HG03139 (cell line): Measurements from ENCODE around the gene MAST4.

ENCODE experiments used
- ATAC-seq: cut with Tn5 transposase; IDR thresholded peaks from one replicate; pipeline ENCODE4 v1.9.1; 2021; ENCODE audit not compliant: unreplicated experiment

Gene MAST4

DNA sequence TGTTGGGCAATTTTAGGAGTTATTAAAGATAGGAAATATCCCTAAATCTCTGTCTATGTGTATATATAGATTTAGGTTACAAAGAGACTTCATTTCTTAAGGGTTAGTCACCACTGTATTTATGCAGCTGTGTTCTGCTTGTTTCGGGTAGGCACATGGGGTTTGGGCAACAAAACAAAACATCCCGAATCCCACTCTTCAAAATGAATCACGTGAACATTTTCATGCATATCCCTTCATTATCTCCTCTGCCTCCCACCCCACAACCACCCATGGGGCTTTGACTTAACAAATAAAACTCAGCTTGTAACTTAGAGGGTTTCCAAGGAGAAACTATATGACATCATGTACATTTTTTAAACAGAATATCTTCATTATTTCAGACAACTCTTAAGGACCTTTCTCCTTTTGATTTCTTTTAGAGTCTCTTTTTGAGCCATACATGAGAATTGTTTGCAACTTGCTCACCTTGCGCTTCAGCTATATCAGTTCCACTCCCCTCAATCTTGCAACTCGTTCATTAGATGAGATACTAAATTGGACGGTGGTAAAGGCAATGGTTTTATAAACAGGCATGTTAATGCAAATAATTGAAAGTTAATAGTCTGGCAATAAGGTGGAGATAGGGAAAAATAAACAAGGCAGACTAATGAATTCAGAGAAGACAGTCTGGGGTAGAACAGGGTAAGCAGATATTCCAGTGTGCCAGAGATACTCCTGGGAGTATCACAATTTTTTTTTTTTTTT is 463.7 kb downstream of the MAST4 start:
- no peak for ATAC-seq

- ATAC-seq, result no peak
Observed at GRCh38 chr5:67061511-67061910, 465.3 kb downstream of the MAST4 start.

- no peak for ATAC-seq
Observed at GRCh38 chr5:67063055-67063454, 466.9 kb downstream of the MAST4 start.

DNA sequence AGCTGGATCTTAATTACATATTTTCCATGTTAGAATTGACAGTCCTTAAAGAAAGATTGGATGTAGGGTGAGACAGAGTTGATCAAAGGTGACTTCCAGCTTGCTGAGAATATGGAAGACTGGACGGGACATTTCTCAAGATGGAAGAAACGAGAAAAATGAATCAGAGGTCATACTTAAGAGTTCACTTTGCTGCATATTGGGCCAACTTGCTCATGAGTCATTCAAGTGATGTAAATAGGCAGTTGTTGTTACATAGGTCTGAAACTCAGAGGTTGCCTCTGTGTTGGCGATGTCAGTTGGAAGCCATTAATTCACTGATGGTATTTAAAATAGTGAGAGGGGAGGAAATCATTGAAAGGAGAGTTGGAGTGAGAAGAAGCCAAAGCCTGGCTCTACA is 467.6 kb downstream of the MAST4 start:
- no peak for ATAC-seq

DNA sequence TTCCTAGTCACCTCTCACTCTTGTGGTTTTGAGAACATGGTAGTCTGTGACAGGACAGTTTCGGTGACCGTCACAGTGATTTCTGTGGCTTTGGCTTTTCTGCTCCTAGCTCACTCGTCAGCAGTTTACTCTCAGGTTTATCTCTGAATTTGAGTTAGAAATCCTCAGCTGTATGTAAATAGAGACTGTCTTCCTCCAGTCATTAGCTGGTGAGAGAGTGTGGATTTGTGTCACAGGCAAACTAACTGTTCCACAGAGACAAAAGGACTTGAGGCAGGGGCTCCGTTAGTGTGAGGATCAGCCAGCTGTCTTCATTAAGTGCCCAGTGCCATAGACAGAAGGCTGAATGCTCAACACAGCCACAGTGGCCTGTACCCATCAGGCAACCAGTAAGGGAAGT is 469.0 kb downstream of the MAST4 start:
- no peak for ATAC-seq

DNA sequence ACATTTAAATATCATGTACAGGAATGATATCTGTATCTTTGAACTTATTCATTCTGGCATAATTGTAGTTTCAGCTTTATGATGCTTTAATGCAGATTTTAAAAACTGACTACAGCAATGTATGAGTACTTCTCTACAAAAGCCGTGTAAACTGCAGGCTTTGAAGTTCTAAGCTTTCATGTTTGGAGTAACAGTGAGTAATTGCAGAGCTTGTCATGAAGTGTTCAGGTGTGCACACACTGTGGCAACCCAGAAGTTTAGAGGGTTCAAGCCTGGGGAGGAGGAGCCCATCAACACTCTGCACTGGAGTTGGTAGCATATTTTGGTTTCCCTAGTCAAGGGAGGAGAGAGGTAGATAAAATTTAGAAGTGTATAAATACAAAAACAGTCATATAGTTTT is 469.5 kb downstream of the MAST4 start:
- ATAC-seq, result no peak

GRCh38 chr5:67066815-67067214 is 470.6 kb downstream of the MAST4 start:
- ATAC-seq, result no peak

GRCh38 chr5:67073045-67073680 is 477.0 kb downstream of the MAST4 start:
- ATAC-seq, result no peak

DNA sequence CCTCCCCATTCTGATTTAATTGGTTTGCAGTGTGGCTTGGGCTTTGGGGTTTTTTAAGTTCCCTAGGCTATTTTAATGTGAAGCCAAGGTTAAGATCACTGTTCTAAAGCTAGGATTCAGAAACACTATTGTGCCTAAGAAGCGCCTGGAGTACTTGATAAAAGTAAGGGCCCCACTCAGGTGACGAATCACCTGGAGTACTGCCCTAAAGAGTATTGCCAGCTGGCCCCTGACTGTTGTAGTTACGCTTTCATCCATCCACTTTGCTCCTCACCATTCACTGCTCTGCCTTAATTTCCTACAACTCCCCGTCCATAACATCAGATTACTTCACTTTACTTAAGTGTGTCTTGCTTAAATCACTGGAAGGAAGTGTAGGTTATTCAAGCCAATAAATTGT is 481.1 kb downstream of the MAST4 start:
- no peak for ATAC-seq

- ATAC-seq, result no peak
Observed at GRCh38 chr5:67081261-67081660, 485.1 kb downstream of the MAST4 start.

DNA sequence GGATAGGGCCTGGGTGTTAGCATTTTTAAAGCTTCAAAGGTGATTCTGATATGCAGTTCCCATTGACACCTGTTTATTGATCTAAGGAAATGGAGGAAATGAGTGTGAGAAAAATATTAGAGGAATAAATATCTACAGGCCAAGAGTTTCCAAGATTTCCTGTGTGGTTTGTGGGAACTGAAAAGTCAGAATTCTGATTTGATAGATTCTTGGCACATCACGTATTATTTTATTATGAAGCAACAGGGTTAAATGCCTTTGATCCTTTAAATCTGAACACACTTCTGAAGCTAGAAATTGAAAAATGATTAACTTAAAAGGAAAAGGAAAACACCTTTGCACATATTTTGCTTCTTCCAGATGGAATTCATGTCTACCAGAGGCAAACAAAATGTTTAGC is 486.7 kb downstream of the MAST4 start:
- ATAC-seq, result no peak

GRCh38 chr5:67085616-67086015 is 489.4 kb downstream of the MAST4 start:
- no peak for ATAC-seq

DNA sequence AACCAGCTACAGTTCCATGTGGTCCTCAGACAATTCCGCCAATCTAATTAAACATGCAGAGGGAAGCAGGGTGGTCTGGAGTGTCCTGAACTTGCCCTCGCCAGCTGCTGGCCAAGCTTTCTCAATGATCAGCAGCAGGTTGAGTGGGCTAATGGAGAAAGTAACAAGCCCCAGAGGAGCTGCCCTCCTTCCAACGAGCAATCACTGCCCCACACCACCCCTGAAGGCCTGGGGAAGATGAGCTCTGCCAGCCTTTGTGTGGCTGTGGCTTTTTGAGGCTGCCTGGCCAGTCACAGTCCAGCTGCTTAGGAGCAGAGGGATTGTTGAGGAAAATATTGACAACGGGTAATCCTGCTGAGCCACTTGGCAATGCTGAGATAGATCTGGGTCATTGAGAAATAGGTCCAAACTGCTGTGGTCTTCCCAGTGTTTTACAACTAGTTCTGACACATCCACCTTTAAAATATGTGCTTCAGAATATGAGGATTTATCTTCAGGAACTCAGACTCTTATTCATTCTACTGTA is 493.1 kb downstream of the MAST4 start:
- ATAC-seq, result no peak

DNA sequence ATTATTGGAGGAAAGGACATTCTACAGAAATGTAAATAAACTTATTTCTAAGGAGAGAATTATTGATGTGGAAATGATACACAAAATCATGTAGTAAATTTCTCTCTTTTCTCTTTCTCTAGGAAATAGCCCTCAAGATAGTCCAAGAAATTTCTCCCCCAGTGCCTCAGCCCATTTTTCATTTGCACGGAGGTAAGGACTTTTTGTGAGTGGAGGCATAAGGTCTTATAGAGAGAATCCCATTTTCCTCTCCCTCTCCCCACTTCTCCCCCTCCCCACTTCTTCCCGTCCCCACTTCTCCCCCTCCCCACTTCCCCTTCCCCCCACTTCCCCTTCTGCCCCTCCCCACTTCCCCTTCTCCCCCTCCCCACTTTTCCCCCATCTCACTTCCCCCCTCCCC is 493.8 kb downstream of the MAST4 start:
- no peak for ATAC-seq

DNA sequence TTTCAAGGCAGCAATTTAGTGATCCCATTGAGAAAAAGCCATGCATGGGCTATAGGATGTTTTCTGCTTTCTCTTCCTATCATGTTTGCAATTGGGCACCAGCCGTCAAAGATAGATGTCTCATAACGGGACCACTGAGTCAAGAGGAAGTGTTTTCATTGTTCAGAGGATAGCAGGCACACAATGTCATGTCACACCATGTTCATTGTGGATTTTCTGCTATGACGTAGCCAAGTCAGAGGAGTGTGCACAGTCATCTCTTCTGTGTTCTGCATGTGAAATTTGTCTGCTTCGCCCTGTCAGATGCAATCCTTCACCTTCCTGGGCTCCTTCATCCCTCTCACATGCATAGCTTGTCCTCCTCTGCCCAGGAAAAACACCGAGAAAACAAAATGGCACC is 494.4 kb downstream of the MAST4 start:
- ATAC-seq, result no peak

- no peak for ATAC-seq
Observed at GRCh38 chr5:67092535-67092934, 496.3 kb downstream of the MAST4 start.

GRCh38 chr5:67093279-67093678 is 497.1 kb downstream of the MAST4 start:
- ATAC-seq, result no peak

DNA sequence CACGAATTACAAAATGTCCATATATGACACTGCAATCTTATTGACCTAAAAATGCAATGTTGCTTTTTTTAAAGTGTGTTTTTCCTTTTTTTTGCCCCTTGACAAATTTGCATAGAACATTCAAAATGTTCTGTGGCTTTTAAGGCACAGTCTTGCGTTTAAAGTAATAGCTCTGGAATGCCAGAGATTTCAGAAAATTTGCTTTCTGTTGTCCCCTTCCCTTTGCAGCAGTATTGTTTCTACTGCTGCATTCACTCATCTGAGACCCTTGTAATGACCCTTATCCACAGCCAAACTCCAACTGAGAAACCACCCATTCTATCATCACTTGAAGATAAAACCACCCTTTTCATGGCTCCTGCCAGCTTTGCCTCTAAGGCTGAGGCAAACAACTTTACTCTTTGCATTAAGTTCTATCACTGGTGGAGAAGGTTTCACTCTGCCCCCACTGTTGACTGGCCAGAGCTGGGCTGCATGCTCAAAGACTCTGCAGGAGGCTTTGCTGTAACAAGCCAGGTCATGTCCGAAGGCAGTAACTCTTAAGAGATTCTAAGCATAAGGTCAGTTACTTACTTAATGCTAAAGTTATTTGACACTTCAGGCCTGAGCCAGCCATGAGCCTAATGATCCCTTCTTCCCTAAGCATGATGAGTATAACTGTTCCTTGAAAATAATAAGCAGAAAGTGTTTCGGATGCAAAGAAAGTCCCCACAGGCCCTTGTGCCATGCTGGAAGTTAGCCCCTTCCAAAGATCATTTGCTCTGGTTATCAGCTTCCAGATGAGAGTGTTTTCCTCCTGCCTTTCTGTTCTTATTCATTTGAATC is 498.5 kb downstream of the MAST4 start:
- ATAC-seq, result no peak

GRCh38 chr5:67095346-67096171 is 499.4 kb downstream of the MAST4 start:
- no peak for ATAC-seq

- no peak for ATAC-seq
Observed at GRCh38 chr5:67098656-67099055, 502.5 kb downstream of the MAST4 start.

DNA sequence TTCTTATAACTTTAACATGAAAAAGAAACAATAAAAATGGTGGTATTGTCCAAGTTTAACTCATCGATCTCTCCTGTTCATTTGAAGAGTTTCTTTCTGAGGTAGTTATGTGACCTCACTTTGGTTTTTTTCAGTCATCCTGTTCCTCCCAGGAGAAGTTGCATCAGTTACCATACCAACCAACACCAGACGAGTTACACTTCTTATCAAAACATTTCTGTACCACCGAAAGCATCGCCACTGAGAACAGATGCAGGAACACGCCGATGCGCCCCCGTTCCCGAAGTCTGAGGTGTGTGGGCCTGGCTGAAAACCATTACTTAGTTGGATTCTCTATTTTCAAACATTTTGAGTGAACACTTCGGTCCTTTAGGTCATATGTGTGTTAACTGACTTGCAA is 504.1 kb downstream of the MAST4 start:
- no peak for ATAC-seq
